OCI-LY7 (cell line): ENCODE data around the gene PCBP3. TPM values are rescaled to one million over a fixed set of nuclear protein-coding genes. Genes with fewer than 3 reads are reported as not detected.

Experiments
- BruUV-seq: library from RNA; stranded (reverse); fragments of 400-500 nt; replicated peaks from 2 replicates; lab custom pipeline; 2021; lab: Mats Ljungman, UMichigan
- CTCF ChIA-PET: fragments of 300-600 bp; sonication (Branson Sonifier 250); formaldehyde crosslinking; loops from one replicate; lab custom pipeline; 2022; ENCODE audit warnings: antibody characterized with exemption; ENCODE audit not compliant: unreplicated experiment; lab: Charles Lee
- POLR2A ChIA-PET: fragments of 300-600 bp; sonication (Branson Sonifier 250); formaldehyde crosslinking; loops from one replicate; lab custom pipeline; 2022; ENCODE audit warnings: antibody characterized with exemption; lab: Charles Lee
- DNase-seq: peaks from one replicate; pipeline ENCODE4 v3.0.0-alpha.2; 2015; ENCODE audit warnings: low spot score
- H2AFZ ChIP-seq: fragments of 200-600 bp; sonication (generic), shearing (Covaris generic); 2 replicates; pipeline ENCODE4 v1.6.1; 2014; ENCODE audit warnings: mild to moderate bottlenecking, antibody characterized with exemption, low read length, moderate library complexity
- H3K27ac ChIP-seq: fragments of 200-600 bp; sonication (generic); 2 replicates; pipeline ENCODE4 v1.5.1; 2014; ENCODE audit warnings: mixed run types, low read depth, mild to moderate bottlenecking, moderate library complexity, low read length, inconsistent platforms; ENCODE audit not compliant: poor library complexity, severe bottlenecking
- H3K36me3 ChIP-seq: fragments of 200-600 bp; sonication (generic); 2 replicates; pipeline ENCODE4 v1.6.1; 2014; ENCODE audit warnings: mild to moderate bottlenecking, antibody characterized with exemption, low read length, moderate library complexity, mixed read lengths; ENCODE audit not compliant: insufficient read depth
- H3K4me1 ChIP-seq: fragments of 200-600 bp; sonication (generic); 2 replicates; pipeline ENCODE4 v1.5.1; 2014; ENCODE audit warnings: mild to moderate bottlenecking, low read length; ENCODE audit not compliant: insufficient read depth, poor library complexity, severe bottlenecking
- H3K4me2 ChIP-seq: fragments of 200-600 bp; sonication (generic); 2 replicates; pipeline ENCODE4 v1.6.1; 2014; ENCODE audit warnings: mild to moderate bottlenecking, low read length
- H3K4me3 ChIP-seq: fragments of 200-600 bp; sonication (generic); 2 replicates; pipeline ENCODE4 v1.5.1; 2014; ENCODE audit warnings: mild to moderate bottlenecking, low read depth, low read length; ENCODE audit not compliant: poor library complexity, severe bottlenecking
- H3K79me2 ChIP-seq: fragments of 200-600 bp; sonication (generic); 2 replicates; pipeline ENCODE4 v1.6.1; 2016; ENCODE audit warnings: low read depth, mild to moderate bottlenecking, low read length, moderate library complexity, mixed read lengths; ENCODE audit not compliant: insufficient read depth
- H3K9me2 ChIP-seq: fragments of 200-600 bp; sonication (generic); 2 replicates; pipeline ENCODE4 v1.6.1; 2016; ENCODE audit warnings: mild to moderate bottlenecking, low read length, mixed read lengths; ENCODE audit not compliant: insufficient read depth
- H3K9me3 ChIP-seq: fragments of 200-600 bp; sonication (generic); 2 replicates; pipeline ENCODE4 v1.6.1; 2014; ENCODE audit warnings: mild to moderate bottlenecking, mixed run types, low read length, mixed read lengths
- H4K20me1 ChIP-seq: fragments of 200-600 bp; sonication (generic); 2 replicates; pipeline ENCODE4 v1.6.1; 2014; ENCODE audit warnings: mild to moderate bottlenecking, antibody characterized with exemption, low read length, moderate library complexity, mixed read lengths; ENCODE audit not compliant: insufficient read depth
- EZH2phosphoT487 ChIP-seq: fragments of 200-600 bp; sonication (generic); IDR thresholded peaks from 2 replicates; pipeline ENCODE4 v1.6.1; 2018; ENCODE audit warnings: low read depth, borderline replicate concordance, mild to moderate bottlenecking, mixed run types, antibody characterized with exemption, low read length, moderate library complexity, mixed read lengths
- intact Hi-C: fragments of 100-400 bp; cut with micrococcal nuclease; formaldehyde crosslinking; loops from one replicate; pipeline ENCODE4 v1.10.0; 2022; ENCODE audit not compliant: unreplicated experiment
- total RNA-seq, 2 experiments: library from RNA; depleted of rRNA in 1 of 2; stranded (reverse); fragments of >200 nt in 1 of 2; shearing (Covaris generic) in 1 of 2; gene quantifications; 2 replicates each; pipeline ENCODE4 v1.2.3, GENCODE V29; 2014 to 2022
- TF ChIP-seq, protein P1 (sequence below): fragments of 200-600 bp; sonication (generic); conservative IDR thresholded peaks from 2 replicates; pipeline ENCODE4 v1.5.1; 2014; ENCODE audit warnings: mild to moderate bottlenecking, antibody characterized with exemption, low read length, moderate library complexity, mixed read lengths

PCBP3 gene
- total RNA-seq, 2 experiments from 2014 or later: 0.61 TPM; not detected in 1

DNA sequence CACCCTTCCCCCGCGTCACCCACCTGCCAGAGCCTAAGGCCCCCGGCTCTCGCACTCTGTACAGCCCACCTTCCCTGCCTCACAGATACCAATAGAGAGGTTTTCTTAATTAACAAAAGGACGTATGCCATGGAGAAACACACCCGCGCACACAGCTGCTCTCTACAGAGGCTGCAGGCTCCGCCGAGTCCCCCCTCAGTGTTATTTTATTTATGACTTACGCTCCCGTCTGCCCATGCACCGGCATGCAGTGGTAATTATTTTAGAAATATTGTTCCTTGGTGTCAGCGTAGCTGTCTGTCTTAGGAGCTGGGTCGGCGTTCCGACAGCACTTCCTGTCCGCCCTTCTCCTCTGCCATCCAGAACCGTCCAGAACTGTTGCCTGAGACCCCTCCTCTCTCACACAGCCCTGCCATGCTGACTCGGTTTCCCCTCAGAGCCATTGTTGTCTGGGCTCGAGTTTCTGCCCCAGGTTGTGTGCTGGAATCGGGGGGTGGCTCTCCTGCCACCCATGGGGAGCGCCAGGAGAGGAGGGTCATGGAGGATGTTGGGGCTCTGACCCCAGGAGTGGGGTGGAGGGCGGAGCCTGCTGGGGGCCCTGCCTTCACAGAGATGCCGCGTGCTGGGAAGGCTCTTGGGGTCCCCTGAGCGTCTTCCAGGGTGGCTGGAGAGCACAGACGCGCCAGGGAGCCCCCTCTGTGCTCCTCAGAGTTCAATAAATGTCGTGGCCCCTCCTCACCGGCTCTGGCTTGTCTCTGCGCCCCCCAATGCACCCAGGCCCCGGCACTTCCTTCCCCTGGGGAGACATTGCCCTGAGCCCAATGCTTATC lies 298.4 kb downstream of the PCBP3 start:
- CTCF ChIA-PET: no interaction called here
- Histone ChIP-seq H3K79me2 (no peaks in the 10 kb centered on the region), H3K27ac (no peak overlapping the region), H2AFZ (no peak overlapping the region), H3K4me1 (no peaks in the 10 kb centered on the region), H3K4me3 (no peak overlapping the region), H3K9me3 (no peaks in the 10 kb centered on the region), H3K4me2 (no peak overlapping the region), H3K36me3 (no peaks in the 10 kb centered on the region), H4K20me1 (no peaks in the 10 kb centered on the region), H3K9me2 (no peaks in the 10 kb centered on the region)
- POLR2A ChIA-PET: no interaction called here
- intact Hi-C loops: no loop called here
- TF ChIP-seq, protein P1, sequence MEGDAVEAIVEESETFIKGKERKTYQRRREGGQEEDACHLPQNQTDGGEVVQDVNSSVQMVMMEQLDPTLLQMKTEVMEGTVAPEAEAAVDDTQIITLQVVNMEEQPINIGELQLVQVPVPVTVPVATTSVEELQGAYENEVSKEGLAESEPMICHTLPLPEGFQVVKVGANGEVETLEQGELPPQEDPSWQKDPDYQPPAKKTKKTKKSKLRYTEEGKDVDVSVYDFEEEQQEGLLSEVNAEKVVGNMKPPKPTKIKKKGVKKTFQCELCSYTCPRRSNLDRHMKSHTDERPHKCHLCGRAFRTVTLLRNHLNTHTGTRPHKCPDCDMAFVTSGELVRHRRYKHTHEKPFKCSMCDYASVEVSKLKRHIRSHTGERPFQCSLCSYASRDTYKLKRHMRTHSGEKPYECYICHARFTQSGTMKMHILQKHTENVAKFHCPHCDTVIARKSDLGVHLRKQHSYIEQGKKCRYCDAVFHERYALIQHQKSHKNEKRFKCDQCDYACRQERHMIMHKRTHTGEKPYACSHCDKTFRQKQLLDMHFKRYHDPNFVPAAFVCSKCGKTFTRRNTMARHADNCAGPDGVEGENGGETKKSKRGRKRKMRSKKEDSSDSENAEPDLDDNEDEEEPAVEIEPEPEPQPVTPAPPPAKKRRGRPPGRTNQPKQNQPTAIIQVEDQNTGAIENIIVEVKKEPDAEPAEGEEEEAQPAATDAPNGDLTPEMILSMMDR: no peak
- TF ChIP-seq EZH2phosphoT487: no peak
- no TSS peak for BruUV-seq
- no peak for DNase-seq

DNA sequence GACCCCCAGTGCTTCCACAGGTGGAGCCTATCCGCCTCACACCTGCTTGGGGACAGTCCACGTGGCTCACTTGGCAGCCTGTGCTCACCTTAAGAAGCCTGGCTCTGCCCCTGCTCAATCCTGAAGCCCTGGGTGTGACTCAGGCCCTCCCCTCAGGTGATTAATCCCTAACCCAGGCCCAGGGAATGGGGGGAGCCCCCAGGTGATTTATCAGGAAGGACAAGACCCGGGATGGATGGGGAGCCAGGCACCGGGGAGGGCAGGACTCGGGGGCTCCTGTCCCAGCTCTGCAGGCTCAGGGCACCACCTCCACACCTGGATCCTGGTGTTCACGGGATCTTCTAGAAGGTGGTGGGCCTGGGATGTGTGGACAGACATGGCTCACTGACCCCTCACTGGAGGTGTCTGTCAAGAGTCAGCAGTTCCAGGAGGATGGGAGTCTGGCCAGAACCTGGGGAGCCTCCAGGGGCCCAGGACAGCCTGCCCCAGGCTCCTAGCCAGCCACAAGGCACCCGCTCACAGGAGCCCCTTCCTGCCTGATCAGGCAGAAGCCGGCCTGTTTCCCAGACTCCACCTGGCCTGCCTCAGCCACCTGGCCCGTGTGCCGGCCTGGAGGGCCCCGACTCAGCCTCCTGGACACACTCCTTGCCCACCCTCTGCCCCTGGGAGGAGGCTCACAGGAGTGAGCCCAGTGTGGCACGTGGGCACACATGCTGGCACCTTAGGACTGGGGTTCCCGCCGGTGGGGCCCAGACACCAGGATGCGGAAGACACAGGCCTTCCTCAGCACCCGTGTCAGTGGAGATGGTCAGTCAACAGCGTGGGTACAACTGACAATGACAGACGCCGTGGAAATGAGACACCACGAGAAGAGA lies 299.5 kb downstream of the PCBP3 start:
- Histone ChIP-seq H3K9me2 (no peaks in the 10 kb centered on the region), H3K4me3 (no peak overlapping the region), H3K79me2 (no peaks in the 10 kb centered on the region), H3K27ac (no peak overlapping the region), H3K4me2 (no peak overlapping the region), H4K20me1 (no peaks in the 10 kb centered on the region), H3K9me3 (no peaks in the 10 kb centered on the region), H3K36me3 (no peaks in the 10 kb centered on the region), H2AFZ (no peak overlapping the region), H3K4me1 (no peaks in the 10 kb centered on the region)
- intact Hi-C loops: no loop called here
- BruUV-seq: no TSS peak
- TF ChIP-seq EZH2phosphoT487: no peak
- no peak for DNase-seq
- CTCF ChIA-PET: no interaction called here
- POLR2A ChIA-PET: no interaction called here

DNA sequence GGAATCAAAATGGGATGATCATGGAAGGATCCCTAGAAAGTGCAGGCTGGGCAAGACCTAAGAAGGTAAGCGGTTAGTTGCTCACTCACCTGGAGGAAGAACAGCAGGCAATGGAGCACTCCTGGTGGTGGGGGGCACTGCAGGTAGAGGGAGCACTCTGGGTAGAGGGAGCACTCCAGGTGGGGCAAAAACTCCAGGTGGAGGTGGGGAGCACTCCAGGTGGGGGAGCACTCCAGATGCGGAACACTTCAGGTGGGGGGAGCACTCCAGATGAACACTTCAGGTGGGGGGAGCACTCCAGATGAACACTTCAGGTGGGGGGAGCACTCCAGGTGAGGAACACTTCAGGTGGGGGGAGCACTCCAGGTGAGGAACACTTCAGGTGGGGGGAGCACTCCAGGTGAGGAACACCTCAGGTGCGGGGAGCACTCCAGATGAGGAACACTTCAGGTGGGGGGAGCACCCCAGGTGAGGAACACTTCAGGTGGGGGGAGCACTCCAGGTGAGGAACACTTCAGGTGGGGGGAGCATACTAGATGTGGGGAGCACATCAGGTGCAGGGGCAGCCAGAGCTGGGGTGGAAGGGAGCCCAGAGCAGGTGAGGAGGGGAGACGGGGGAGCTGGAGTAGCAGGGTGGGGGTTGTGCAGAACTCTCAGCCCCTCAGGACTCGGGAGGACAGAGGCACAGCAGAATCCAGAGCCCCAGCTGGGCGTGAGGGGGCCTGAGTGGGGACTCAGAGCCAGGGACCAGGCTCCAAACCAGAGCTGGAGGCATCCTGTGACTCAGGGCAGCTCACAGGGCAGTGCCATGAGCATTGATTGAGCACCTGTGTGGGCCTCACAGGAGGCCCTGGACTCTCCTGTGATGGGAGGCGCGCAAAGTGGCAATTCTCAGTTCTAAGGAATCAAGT lies 300.4 kb downstream of the PCBP3 start:
- intact Hi-C loops: no loop called here
- POLR2A ChIA-PET: no interaction called here
- Histone ChIP-seq H3K79me2 (no peaks in the 10 kb centered on the region), H2AFZ (no peak overlapping the region), H3K4me3 (no peak overlapping the region), H3K36me3 (no peaks in the 10 kb centered on the region), H4K20me1 (no peaks in the 10 kb centered on the region), H3K27ac (no peak overlapping the region), H3K9me2 (no peaks in the 10 kb centered on the region), H3K4me1 (no peaks in the 10 kb centered on the region), H3K9me3 (no peaks in the 10 kb centered on the region), H3K4me2 (no peak overlapping the region)
- no TSS peak for BruUV-seq
- TF ChIP-seq EZH2phosphoT487: no peak
- TF ChIP-seq, protein P1: no peak
- CTCF ChIA-PET: no interaction called here
- no peak for DNase-seq
